HG03039 (cell line): ENCODE data around the gene BMP7.

ENCODE experiments used
- ATAC-seq: cut with Tn5 transposase; IDR thresholded peaks from one replicate; pipeline ENCODE4 v1.9.1; 2021; ENCODE audit warnings: mild to moderate bottlenecking, moderate library complexity; ENCODE audit not compliant: unreplicated experiment

The BMP7 gene

GRCh38 chr20:57213291-57213690 lies 53.1 kb downstream of the BMP7 start:
- ATAC-seq, result no peak

- ATAC-seq, result no peak
Observed at GRCh38 chr20:57212534-57213276, 53.7 kb downstream of the BMP7 start.

GRCh38 chr20:57211908-57212533 lies 54.4 kb downstream of the BMP7 start:
- no peak for ATAC-seq

DNA sequence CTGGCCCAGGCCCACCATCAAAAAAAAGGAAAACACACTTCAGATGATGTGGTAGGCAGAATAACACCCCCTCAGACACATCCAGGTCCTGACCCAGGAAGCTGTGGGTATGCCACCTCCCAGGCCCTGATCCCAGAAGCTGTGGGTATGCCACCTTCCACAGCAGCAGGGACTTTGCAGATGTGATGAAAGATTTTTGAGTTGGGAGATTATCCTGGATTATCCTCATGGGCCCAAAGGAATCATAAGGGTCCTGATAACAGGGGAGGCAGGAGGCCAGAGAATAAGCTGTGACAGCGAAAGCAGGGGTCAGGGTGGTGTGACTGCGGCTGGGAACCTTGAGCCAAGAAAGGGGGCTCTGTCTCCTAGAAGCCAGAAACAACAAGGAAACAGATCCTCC lies 55.0 kb downstream of the BMP7 start:
- no peak for ATAC-seq

- no peak for ATAC-seq
Observed at GRCh38 chr20:57210911-57211280, 55.5 kb downstream of the BMP7 start.

DNA sequence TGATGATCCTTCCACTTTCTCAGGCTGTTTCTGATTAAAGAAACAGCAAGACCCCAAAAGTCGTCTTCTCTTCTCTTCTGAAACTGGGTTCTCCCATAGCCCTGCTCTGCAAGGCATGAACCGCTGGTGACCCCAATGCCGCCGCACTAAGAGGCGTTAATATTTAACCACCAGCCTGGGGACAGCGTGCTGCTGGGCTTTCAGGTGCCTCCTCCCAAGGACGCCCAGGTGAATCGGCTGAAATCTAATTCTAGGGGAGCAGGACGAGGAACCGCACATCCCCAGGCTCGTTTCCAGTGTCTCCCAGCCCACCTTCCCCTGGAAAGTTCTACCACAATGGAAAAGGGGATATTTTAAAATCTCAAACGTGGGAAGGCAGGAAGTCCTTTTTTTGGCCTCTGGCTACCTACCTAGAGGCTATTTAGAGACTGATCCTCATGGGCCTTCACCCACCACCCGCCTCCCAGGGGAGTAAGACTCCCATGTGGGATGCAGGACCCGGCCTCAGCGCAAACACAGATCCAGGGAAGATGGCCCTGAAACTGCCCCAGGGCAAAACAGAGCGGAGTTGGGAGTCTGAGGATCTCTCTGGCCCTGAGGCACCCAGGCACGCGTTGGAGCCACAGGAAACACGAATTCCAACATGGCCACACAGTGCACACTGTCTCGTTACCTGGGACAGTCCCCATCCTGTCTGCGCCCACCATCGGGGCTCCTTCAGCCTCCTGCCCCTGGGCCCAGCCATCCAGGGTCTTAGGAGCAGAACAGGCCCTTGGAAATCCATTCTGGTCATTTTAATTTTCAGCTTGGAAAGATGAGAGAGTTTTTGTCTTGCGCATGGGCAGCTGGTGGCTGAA lies 56.2 kb downstream of the BMP7 start:
- no peak for ATAC-seq

DNA sequence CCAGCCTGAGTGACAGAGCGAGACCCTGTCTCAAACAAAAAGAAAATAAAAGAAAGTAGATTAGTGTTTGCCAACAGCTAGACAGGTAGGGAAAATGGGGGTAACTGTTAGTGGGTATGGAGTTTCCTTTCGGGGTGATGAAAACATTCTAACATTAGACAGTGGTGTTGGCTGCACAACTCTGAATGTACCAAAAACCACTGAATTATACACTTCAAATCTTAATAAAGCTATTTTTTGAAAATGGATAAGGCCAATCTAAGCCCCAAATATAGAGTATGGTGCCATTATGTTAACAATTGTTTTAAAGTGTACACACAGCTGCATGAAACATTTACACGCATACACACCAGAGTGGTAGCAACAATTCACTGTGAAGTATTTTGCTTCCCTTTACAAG lies 57.0 kb downstream of the BMP7 start:
- ATAC-seq, result no peak

- ATAC-seq, result no peak
Observed at GRCh38 chr20:57208198-57208597, 58.2 kb downstream of the BMP7 start.

GRCh38 chr20:57207251-57207650 lies 59.2 kb downstream of the BMP7 start:
- ATAC-seq, result no peak

DNA sequence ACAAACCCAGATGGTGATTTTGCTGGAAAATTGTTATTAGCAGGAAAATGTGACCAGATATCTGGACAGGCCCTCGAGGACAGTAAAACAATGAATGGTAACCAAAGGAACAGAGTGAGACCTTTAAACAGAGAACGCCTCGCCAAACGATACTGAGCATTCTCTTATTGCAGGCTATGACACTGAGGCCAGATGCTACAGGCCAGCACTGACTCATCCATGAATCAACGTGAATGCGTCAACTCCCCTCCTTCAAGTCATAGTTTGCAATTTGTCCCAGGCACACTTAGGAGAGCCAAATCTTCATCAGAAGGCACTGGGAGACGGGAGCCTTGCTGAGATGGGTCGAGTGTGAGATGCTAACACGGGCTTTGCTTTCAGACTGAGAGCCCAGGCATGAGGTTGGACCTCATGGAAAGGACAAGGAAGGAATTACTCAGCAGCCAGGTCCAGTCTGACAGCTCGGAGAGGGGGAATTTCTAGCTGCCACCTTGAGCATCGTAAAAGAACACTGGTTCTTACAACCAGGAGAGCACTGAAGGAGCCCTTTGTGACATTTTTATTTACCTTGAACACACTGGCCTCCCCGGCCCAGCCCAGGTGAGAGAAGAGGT lies 60.7 kb downstream of the BMP7 start:
- no peak for ATAC-seq

DNA sequence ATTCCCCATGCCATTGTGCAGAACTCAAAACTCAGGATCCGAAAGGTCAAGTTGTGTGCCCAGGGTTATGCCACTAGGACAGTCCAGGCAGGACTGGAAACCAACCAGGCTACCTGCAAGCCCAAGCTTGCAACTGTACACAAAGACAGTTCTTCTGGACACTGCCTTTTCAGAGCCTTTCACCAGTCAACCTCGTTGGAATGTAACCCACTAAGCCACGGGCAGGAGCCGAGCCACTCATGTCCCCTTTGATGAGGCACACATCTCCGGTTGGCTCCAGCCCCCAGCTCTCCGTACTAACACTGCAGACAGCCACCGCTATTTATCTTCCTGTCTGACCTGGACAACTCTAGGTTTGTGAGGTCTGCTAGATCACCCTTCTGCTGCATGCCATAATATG lies 62.5 kb downstream of the BMP7 start:
- no peak for ATAC-seq

DNA sequence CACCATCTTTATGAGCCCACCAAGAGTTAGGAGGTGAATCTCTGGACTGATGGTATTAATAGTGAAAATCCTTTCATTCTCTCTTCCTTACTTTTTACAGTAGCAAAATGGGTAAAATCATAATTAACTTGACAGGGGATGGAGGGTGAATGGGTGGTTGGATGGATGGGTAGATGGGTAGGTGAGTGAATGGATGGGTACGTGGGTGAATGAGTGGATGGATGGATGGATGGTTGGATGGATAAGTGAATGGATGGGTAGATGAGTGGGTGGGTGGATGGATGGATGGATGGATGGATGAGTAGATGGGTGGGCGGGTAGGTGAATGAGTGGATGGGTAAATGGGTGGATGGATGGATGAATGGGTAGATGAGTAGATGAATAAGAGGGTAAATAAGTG lies 63.2 kb downstream of the BMP7 start:
- no peak for ATAC-seq

GRCh38 chr20:57202309-57202708 lies 64.1 kb downstream of the BMP7 start:
- no peak for ATAC-seq

GRCh38 chr20:57200882-57201695 lies 65.4 kb downstream of the BMP7 start:
- ATAC-seq, result no peak

DNA sequence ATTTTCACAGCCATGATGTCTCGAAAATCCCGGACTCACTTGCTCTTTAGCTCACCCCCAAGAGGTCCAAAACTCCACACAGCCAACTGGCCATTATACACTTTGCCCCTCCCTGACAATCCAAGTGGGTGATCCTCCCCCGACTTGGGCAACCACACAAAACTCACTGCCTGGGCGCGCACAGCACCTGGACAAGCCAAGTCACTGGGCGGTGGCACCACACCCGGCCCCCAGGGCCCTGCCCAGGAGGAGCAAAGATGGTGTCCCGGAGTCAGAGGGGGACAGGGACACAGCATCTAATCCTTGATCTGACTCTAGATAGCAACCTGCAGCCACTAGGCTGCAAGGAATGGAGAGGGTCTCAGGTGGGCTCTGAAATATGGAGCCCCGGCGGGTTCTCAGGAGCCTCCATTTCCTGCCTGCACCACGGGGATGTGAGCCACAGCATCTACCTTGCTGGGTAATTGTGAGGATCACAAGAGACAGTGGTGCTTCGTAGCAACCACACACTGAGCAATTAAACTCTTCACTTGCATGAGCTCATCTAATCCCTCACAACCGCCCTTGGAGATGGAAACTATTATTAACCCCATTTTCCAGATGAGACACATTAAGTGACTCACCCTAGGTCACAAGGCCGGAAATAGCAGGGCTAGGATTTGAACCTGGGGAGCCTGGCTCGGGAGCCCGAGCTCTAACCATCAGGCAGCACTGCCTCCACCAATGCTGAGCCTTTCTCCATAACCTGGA lies 66.6 kb downstream of the BMP7 start:
- no peak for ATAC-seq

- no peak for ATAC-seq
Observed at GRCh38 chr20:57198132-57199072, 68.0 kb downstream of the BMP7 start.

DNA sequence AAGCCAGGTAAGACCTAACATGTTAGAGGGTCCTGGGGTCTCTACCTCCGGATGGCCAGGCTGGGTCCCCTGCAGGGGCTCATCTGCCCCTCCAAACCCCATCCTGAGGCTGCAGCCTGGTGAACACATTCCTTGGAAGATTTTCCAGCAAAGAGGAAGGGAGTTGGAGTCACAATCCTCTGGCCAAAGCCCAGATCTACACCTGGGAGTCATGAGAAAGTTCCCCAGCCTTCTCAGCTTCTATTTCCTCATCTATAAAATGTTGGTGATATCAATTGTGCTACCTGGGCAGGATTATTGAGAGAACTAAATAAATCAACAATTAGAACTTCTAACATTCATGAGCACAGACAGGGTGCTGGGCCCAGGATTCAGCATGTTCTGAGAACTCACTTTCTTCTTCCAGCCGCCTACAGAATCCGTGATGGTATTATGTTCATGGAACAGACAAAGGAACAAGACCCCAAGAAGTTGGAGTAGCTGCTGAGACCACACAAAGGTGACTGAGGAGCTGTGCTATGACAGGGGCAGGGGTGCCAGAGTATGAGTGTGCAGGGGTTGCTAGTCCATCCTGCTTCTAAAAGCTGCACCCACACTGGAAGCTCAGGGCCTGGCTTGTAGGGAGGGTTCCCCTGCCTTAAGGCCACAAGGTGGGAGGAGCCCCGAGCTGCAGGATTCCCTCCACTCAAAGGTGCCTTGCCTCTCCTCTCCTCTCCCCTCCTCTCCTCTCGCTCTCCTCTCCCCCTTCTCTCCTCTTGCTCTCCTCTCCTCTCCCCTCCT lies 68.9 kb downstream of the BMP7 start:
- no peak for ATAC-seq

DNA sequence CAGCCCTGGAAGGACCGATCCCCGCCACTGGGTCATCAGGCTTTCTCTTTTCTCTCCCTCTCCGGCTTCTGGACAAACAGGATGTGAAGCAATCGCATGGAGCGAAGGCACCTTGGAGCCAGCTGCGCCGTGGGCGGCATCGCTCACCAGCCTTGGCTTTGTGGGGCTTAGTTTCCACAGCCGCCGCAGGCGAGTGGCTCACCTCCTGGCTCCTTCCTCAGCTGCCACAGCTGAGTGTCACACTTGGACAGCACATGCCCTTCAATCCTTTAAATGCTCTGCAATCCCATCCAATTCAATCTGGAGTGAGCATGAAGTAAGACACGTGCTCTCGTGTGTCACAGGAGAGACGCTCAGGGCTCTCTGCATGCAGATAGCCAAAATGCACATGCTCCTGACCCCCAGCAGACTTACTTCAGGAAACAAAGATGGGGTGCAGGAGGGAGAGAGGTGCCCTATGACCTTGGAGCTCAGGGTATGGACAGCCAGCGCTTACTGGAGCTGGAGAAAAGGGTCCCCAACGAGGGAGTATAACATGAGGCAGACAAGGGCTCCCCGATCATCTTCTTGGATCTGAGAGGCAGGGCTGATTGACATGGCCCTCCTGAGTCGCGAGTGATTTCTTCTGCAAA lies 70.9 kb downstream of the BMP7 start:
- ATAC-seq, result no peak
